ENCODE results near the gene IL12RB1. TPM values are rescaled to one million over a fixed set of nuclear protein-coding genes. Genes with fewer than 3 reads are reported as not detected.

Gene IL12RB1
- total and polyA plus RNA-seq, 2 of the 8 experiments (the other 6 are each of a cell fraction or from before 2014, with no cell fraction given) = 0.03 TPM; not detected in 1

DNA sequence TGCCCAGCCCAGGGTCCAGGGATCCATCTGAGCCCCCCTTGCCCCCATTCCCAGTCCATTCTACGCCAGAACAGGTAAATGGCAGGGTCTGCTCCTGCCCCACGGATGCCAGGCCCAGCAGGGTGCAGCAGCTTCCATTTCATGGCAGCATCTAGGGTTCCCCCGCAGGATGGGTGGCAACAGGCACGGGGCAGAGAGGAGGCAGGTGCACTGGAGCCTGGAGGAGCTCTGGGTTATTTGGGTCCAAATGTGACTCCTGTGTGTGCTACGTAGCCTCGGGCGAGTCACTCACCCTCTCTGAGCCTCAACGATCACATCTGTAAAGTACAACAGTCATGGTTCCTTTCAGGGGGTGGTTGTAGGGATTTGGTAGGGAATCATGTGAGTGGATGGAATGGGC is 27.4 kb downstream of the IL12RB1 start:
- H2BK15ac ChIP-seq (ENCODE audit: low read length) = peak overlapping the region; percentile 88; the same call in 1 of the 2 replicates
- H2AK5ac ChIP-seq (ENCODE audit: low read depth, low read length) = no peak overlapping the region
- H3K23me2 ChIP-seq (ENCODE audit: low read depth, low read length) = peaks cover 2% of the 10 kb centered on the region; the same call in 1 of the 2 replicates
- H3K27ac ChIP-seq (ENCODE audit: low read depth, low read length) = no peak overlapping the region
- H3K18ac ChIP-seq (ENCODE audit: extremely low read depth, low read length) = no peak overlapping the region
- H2BK120ac ChIP-seq (replicated peaks; ENCODE audit: low read depth, low read length) = no peak overlapping the region
- H3K9me3 ChIP-seq (ENCODE audit: insufficient read depth in 2 of 2, low read depth in 1 of 2, low read length in 1 of 2) = no peaks in the 10 kb centered on the region
- WGBS, 2 experiments (ENCODE audit: extremely low coverage in 1 of 2, insufficient coverage in 1 of 2, insufficient read length in 1 of 2, insufficient replicate concordance in 2 of 2, low coverage in 1 of 2, low lambda C conversion rate in 2 of 2, missing lambda C conversion rate in 1 of 2) = 86% methylated on average over 6 of the region's 8 CpGs; no CpG with 5 or more reads in 1 of the 2 experiments
- no peak overlapping the region for H2BK12ac ChIP-seq (ENCODE audit: low read depth, low read length)
- CTCF ChIA-PET (ENCODE audit: partially characterized antibody) = interaction anchor here (0.7 to 3.6 kb wide), 28 partner anchors 8 to 227 kb away, joined by 3 to 34 read pairs (median 4); partner anchors contain the start of genes ARRDC2 and CCDC124
- no peak overlapping the region for H4K8ac ChIP-seq (ENCODE audit: extremely low read depth, insufficient read depth, low read length)
- no peak overlapping the region for H2AFZ ChIP-seq (ENCODE audit: low read length)
- no peak for FAIRE-seq
- POLR2A ChIA-PET (ENCODE audit: partially characterized antibody) = interaction anchor here (0.7 kb wide), 1 partner anchor 51 kb away, joined by 3 read pairs; the partner anchor contains the start of gene ARRDC2
- no peak for DNase-seq (ENCODE audit: low read depth in 1 of 2, low spot score in 2 of 2)
- no peak overlapping the region; a peak in 1 of 4 replicates for H3K4me2 ChIP-seq (ENCODE audit: insufficient read depth in 1 of 2, low read depth in 2 of 2, low read length in 2 of 2)
- H3K4me1 ChIP-seq (replicated peaks in 1 of 4; ENCODE audit: control insufficient read depth in 3 of 4, insufficient read depth in 4 of 4, low read length in 3 of 4) = 0 out of 7 replicates have a peak, but pooled peaks cover 0 to 2% (median 0%) of the 10 kb centered on the region in 4 experiments
- H3K79me1 ChIP-seq (ENCODE audit: low read depth, low read length) = no peaks in the 10 kb centered on the region
- H3K56ac ChIP-seq (replicated peaks; ENCODE audit: insufficient read length, low read depth, low read length) = no peak overlapping the region
- H3K27me3 ChIP-seq (replicated peaks in 1 of 4; ENCODE audit: control insufficient read depth in 3 of 4, extremely low read depth in 1 of 4, insufficient read depth in 3 of 4, low read length in 3 of 4) = no peaks in the 10 kb centered on the region
- no peak overlapping the region for H2BK5ac ChIP-seq (ENCODE audit: low read depth, low read length)
- no peak for TF ChIP-seq JUND (IDR thresholded peaks at IDR 0.05; ENCODE audit: low read length)
- no peak for TF ChIP-seq EZH2 (IDR thresholded peaks at IDR 0.05; ENCODE audit: low read depth, low read length, severe bottlenecking)
- no peak for TF ChIP-seq CTCF (IDR thresholded peaks at IDR 0.05; ENCODE audit: control extremely low read depth in 1 of 3, insufficient read depth in 1 of 3, low read depth in 1 of 3, low read length in 3 of 3)
- TF ChIP-seq ZNF274 (IDR thresholded peaks at IDR 0.05; ENCODE audit: borderline replicate concordance, extremely low read depth, low read length) = no peak
- TF ChIP-seq SIN3A (conservative IDR thresholded peaks at IDR 0.05 in 1 of 2, IDR thresholded peaks at IDR 0.05 in 1 of 2; ENCODE audit: low read depth in 1 of 2, low read length in 2 of 2) = no peak
- TF ChIP-seq KDM5A (IDR thresholded peaks at IDR 0.05; ENCODE audit: low read length) = no peak
- no peak for TF ChIP-seq FOSL1 (IDR thresholded peaks at IDR 0.05; ENCODE audit: insufficient read depth, low read depth, low read length)
- no peak for TF ChIP-seq CEBPB (IDR thresholded peaks at IDR 0.05; ENCODE audit: low read depth, low read length)
- TF ChIP-seq NANOG (IDR thresholded peaks at IDR 0.05; ENCODE audit: insufficient read depth, low read depth, low read length, poor library complexity, severe bottlenecking) = no peak
- no peak for TF ChIP-seq SIX5 (IDR thresholded peaks at IDR 0.05; ENCODE audit: low read depth, low read length)
- TF ChIP-seq SIRT6 (IDR thresholded peaks at IDR 0.05; ENCODE audit: low read length) = no peak
- no peak overlapping the region for H3K4me3 ChIP-seq (ENCODE audit: extremely low read depth in 1 of 4, insufficient read depth in 2 of 4, low read depth in 3 of 4, low read length in 4 of 4)
- H3K9ac ChIP-seq (replicated peaks in 1 of 4; ENCODE audit: extremely low read depth in 1 of 4, low read depth in 3 of 4, low read length in 3 of 4) = no peak overlapping the region
- no peaks in the 10 kb centered on the region for H3K36me3 ChIP-seq (ENCODE audit: control insufficient read depth in 2 of 4, insufficient read depth in 4 of 4, low read length in 3 of 4)
- no peak overlapping the region for H3K23ac ChIP-seq (ENCODE audit: insufficient read length)
- no peak overlapping the region for H3K4ac ChIP-seq (replicated peaks; ENCODE audit: insufficient read length, low read depth, low read length)
- no peak overlapping the region for H3K14ac ChIP-seq (ENCODE audit: insufficient read length)
- H4K20me1 ChIP-seq (replicated peaks in 1 of 2; ENCODE audit: control insufficient read depth in 1 of 2, insufficient read depth in 2 of 2, low read length in 2 of 2) = no peaks in the 10 kb centered on the region
- 0 out of 2 replicates have a peak overlapping the region, but pooled peaks have one; percentile 61 for H2BK20ac ChIP-seq (ENCODE audit: low read length)
- peak overlapping the region; percentile 51 for H4K91ac ChIP-seq (replicated peaks; ENCODE audit: insufficient read length, low read length)
- H4K5ac ChIP-seq (ENCODE audit: insufficient read length, low read depth, low read length) = no peak overlapping the region
- H3K79me2 ChIP-seq (ENCODE audit: control insufficient read depth in 1 of 2, insufficient read depth in 2 of 2, low read length in 2 of 2) = no peaks in the 10 kb centered on the region
